H9 (cell line): ENCODE results near the gene CC2D2B. TPM values are rescaled to one million over a fixed set of nuclear protein-coding genes. Genes with fewer than 3 reads are reported as not detected.

Experiments used
- DNase-seq: peaks from one replicate; pipeline ENCODE4 v3.0.0-alpha.2; 2017
- H2AFZ ChIP-seq: one replicate; pipeline ENCODE4 v1.6.1; 2013; ENCODE audit warnings: mild to moderate bottlenecking, low read length, control low read depth, moderate library complexity
- H2AK5ac ChIP-seq: 2 replicates; pipeline ENCODE4 v1.6.1; 2013; ENCODE audit warnings: low read length, control low read depth, mixed read lengths; ENCODE audit not compliant: insufficient read length
- H2BK120ac ChIP-seq: one replicate; pipeline ENCODE4 v1.6.1; 2013; ENCODE audit warnings: low read depth, mild to moderate bottlenecking, low read length, control low read depth, inconsistent platforms; ENCODE audit not compliant: poor library complexity, severe bottlenecking
- H2BK12ac ChIP-seq: 2 replicates; pipeline ENCODE4 v1.6.1; 2013; ENCODE audit warnings: low read length, control low read depth, mixed read lengths, low read depth; ENCODE audit not compliant: insufficient read length
- H2BK15ac ChIP-seq: 2 replicates; pipeline ENCODE4 v1.6.1; 2013; ENCODE audit warnings: low read depth, low read length, control low read depth
- H2BK20ac ChIP-seq: one replicate; pipeline ENCODE4 v1.6.1; 2013; ENCODE audit warnings: low read depth, mild to moderate bottlenecking, low read length, control low read depth, inconsistent platforms; ENCODE audit not compliant: poor library complexity, severe bottlenecking
- H2BK5ac ChIP-seq: 2 replicates; pipeline ENCODE4 v1.6.1; 2013; ENCODE audit warnings: low read length, control low read depth, mixed read lengths; ENCODE audit not compliant: insufficient read length
- H3K14ac ChIP-seq: 2 replicates; pipeline ENCODE4 v1.6.1; 2013; ENCODE audit warnings: low read length, control low read depth; ENCODE audit not compliant: insufficient read depth
- H3K18ac ChIP-seq: 2 replicates; pipeline ENCODE4 v1.6.1; 2013; ENCODE audit warnings: low read depth, mild to moderate bottlenecking, mixed read lengths, low read length, control low read depth; ENCODE audit not compliant: insufficient read length
- H3K23ac ChIP-seq: 2 replicates; pipeline ENCODE4 v1.6.1; 2013; ENCODE audit warnings: low read length, control low read depth, mixed read lengths, low read depth; ENCODE audit not compliant: insufficient read length
- H3K23me2 ChIP-seq: 2 replicates; pipeline ENCODE4 v1.6.1; 2013; ENCODE audit warnings: low read depth, mild to moderate bottlenecking, mixed read lengths, low read length, control low read depth; ENCODE audit not compliant: insufficient read length, poor library complexity, severe bottlenecking
- H3K27ac ChIP-seq: 2 replicates; pipeline ENCODE4 v1.5.1; 2013; ENCODE audit warnings: low read length, control low read depth, mixed read lengths, low read depth; ENCODE audit not compliant: insufficient read length
- H3K27me3 ChIP-seq: 2 replicates; pipeline ENCODE4 v1.6.1; 2013; ENCODE audit warnings: low read length, control low read depth, inconsistent platforms; ENCODE audit not compliant: insufficient read depth
- H3K4ac ChIP-seq: 2 replicates; pipeline ENCODE4 v1.6.1; 2013; ENCODE audit warnings: low read depth, mild to moderate bottlenecking, control low read depth, inconsistent platforms, low read length, moderate library complexity
- H3K4me1 ChIP-seq: 2 replicates; pipeline ENCODE4 v1.6.1; 2013; ENCODE audit warnings: low read length, control low read depth, inconsistent platforms; ENCODE audit not compliant: insufficient read depth
- H3K4me2 ChIP-seq: 2 replicates; pipeline ENCODE4 v1.6.1; 2013; ENCODE audit warnings: low read length, control low read depth, mixed read lengths; ENCODE audit not compliant: insufficient read length, insufficient read depth
- H3K56ac ChIP-seq: 2 replicates; pipeline ENCODE4 v1.6.1; 2013; ENCODE audit warnings: low read depth, mild to moderate bottlenecking, mixed read lengths, low read length, control low read depth; ENCODE audit not compliant: insufficient read length
- H3K79me1 ChIP-seq: 2 replicates; pipeline ENCODE4 v1.6.1; 2013; ENCODE audit warnings: low read depth, mild to moderate bottlenecking, moderate library complexity, low read length, control low read depth, inconsistent platforms; ENCODE audit not compliant: insufficient read depth, poor library complexity, severe bottlenecking
- H3K79me2 ChIP-seq: 2 replicates; pipeline ENCODE4 v1.6.1; 2013; ENCODE audit warnings: low read length, control low read depth, inconsistent platforms; ENCODE audit not compliant: insufficient read depth
- H3K9ac ChIP-seq: 2 replicates; pipeline ENCODE4 v1.6.1; 2013; ENCODE audit warnings: low read length, control low read depth, mixed read lengths; ENCODE audit not compliant: insufficient read length; ENCODE audit errors: extremely low read depth
- H3K9me3 ChIP-seq: one replicate; pipeline ENCODE4 v1.6.1; 2013; ENCODE audit warnings: low read depth, low read length, inconsistent platforms; ENCODE audit not compliant: control insufficient read depth
- H3T11ph ChIP-seq: one replicate; pipeline ENCODE4 v1.6.1; 2013; ENCODE audit warnings: mild to moderate bottlenecking, low read length, control low read depth, inconsistent platforms
- H4K20me1 ChIP-seq: one replicate; pipeline ENCODE4 v1.6.1; 2013; ENCODE audit not compliant: control insufficient read depth, insufficient read length, insufficient read depth
- H4K5ac ChIP-seq: 2 replicates; pipeline ENCODE4 v1.6.1; 2013; ENCODE audit warnings: low read depth, mild to moderate bottlenecking, mixed read lengths, low read length, control low read depth; ENCODE audit not compliant: insufficient read length
- H4K8ac ChIP-seq: replicated peaks from 2 replicates; pipeline ENCODE4 v1.6.1; 2013; ENCODE audit warnings: low read length, control low read depth, mixed read lengths, low read depth; ENCODE audit not compliant: insufficient read length
- H4K91ac ChIP-seq: 2 replicates; pipeline ENCODE4 v1.6.1; 2013; ENCODE audit warnings: low read depth, mild to moderate bottlenecking, moderate library complexity, mixed read lengths, low read length, control low read depth; ENCODE audit not compliant: insufficient read length
- H3K27ac Mint-ChIP-seq, 3 experiments: 2 replicates in 2 of 3; 3 replicates in 1 of 3; pipeline ENCODE4 v1.8.0; 2020 to 2021; ENCODE audit warnings: mixed read lengths in 3 of 3, mild to moderate bottlenecking in 1 of 3, moderate library complexity in 1 of 3
- H3K27me3 Mint-ChIP-seq: 2 replicates; pipeline ENCODE4 v1.8.0; 2021; ENCODE audit warnings: low read depth, mild to moderate bottlenecking, moderate library complexity, mixed read lengths
- H3K36me3 Mint-ChIP-seq, 3 experiments: 2 replicates in 2 of 3; 3 replicates in 1 of 3; pipeline ENCODE4 v1.8.0; 2020 to 2021; ENCODE audit warnings: low read depth in 3 of 3, mixed read lengths in 3 of 3; ENCODE audit not compliant: insufficient read depth in 1 of 3
- H3K4me1 Mint-ChIP-seq, 2 experiments: 2 replicates each; pipeline ENCODE4 v1.8.0; 2020; ENCODE audit warnings: mixed read lengths in 2 of 2
- H3K4me3 Mint-ChIP-seq, 2 experiments: 2 replicates in 1 of 2; 3 replicates in 1 of 2; pipeline ENCODE4 v1.8.0; 2020 to 2021; ENCODE audit warnings: mild to moderate bottlenecking in 2 of 2, mixed read lengths in 2 of 2, moderate library complexity in 1 of 2
- H3K9me3 Mint-ChIP-seq, 2 experiments: 2 replicates in 1 of 2; 3 replicates in 1 of 2; pipeline ENCODE4 v1.8.0; 2020; ENCODE audit warnings: mild to moderate bottlenecking in 2 of 2, mixed read lengths in 2 of 2, moderate library complexity in 1 of 2
- CTCF ChIP-seq: fragments of 200-600 bp; sonication (generic); conservative IDR thresholded peaks from 3 replicates; pipeline ENCODE4 v1.8.0; 2021; ENCODE audit warnings: antibody characterized with exemption, mild to moderate bottlenecking
- WGBS: extraction: QIAGEN DNeasy Blood & Tissue Kit; methylation state at CpG from one replicate; pipeline ENCODE4 v1.1.7; 2013; ENCODE audit warnings: missing lambda C conversion rate, low lambda C conversion rate, mixed read lengths; ENCODE audit not compliant: insufficient read length; ENCODE audit errors: extremely low coverage; 5-methylcytosine and 5-hydroxymethylcytosine counted together
- total RNA-seq: library from RNA; stranded (reverse); gene quantifications from 2 replicates; pipeline ENCODE4 v1.2.1, GENCODE V29; 2021

The CC2D2B gene
- total RNA-seq, 1 experiment from 2014 or later, result 0.72 TPM

- Mint-ChIP-seq H3K27ac (no peak overlapping the region), H3K27me3 (no peaks in the 10 kb centered on the region), H3K9me3 (no peaks in the 10 kb centered on the region), H3K36me3 (peaks cover 41 to 60% (median 56%) of the 10 kb centered on the region in 3 experiments; a peak in 6 of 7 replicates), H3K4me3 (no peak overlapping the region), H3K4me1 (peaks cover 12 to 13% of the 10 kb centered on the region in 2 experiments)
- Histone ChIP-seq H3K9me3 (no peaks in the 10 kb centered on the region), H3K23ac (no peak overlapping the region), H3K4ac (no peak overlapping the region), H3K27ac (no peak overlapping the region), H4K8ac (no peak overlapping the region), H3K23me2 (no peaks in the 10 kb centered on the region), H4K5ac (no peak overlapping the region), H4K20me1 (no peaks in the 10 kb centered on the region), H3K9ac (no peak overlapping the region), H2BK12ac (no peak overlapping the region), H4K91ac (no peak overlapping the region), H2BK15ac (no peak overlapping the region), H3K79me2 (peaks cover 7% of the 10 kb centered on the region; the same call in 1 of the 2 replicates), H2BK5ac (no peak overlapping the region), H3K14ac (no peak overlapping the region), H3K4me2 (no peak overlapping the region), H3K79me1 (peaks cover 5% of the 10 kb centered on the region), H2AFZ (no peak overlapping the region), H3K27me3 (no peaks in the 10 kb centered on the region), H3T11ph (no peak overlapping the region), H3K18ac (no peak overlapping the region), H2AK5ac (no peak overlapping the region), H3K56ac (no peak overlapping the region), H3K4me1 (no peaks in the 10 kb centered on the region), H2BK20ac (no peak overlapping the region), H2BK120ac (no peak overlapping the region)
- no CpG with 5 or more reads among the region's 2 CpGs for WGBS
- no peak for DNase-seq
- no peak for TF ChIP-seq CTCF
These were observed 146.2 kb downstream of the CC2D2B start for GRCh38 chr10:96053985-96054384.
